Frontal cortex (tissue), 4 donors: ENCODE measurements around the gene MARCHF10. TPM values are rescaled to one million over a fixed set of nuclear protein-coding genes. Genes with fewer than 3 reads are reported as not detected.

Experiments
- DNase-seq, 2 donors: peaks; one replicate each; pipeline ENCODE4 v3.0.0; 2012; ENCODE audit warnings: low spot score in 2 of 2
- FAIRE-seq: peaks from 2 replicates; lab custom pipeline; 2012; peaks lifted over from hg19 to GRCh38; lab: Jason Lieb, UNC
- total RNA-seq: library from RNA; depleted of rRNA; stranded (reverse); fragments of >200 nt; gene quantifications from one replicate; pipeline ENCODE4 v1.2.3, GENCODE V29; 2014
- donor health status: control.
- donor health status: control.
- donor health status: control.

The MARCHF10 gene
- total RNA-seq, 1 donor from 2014 or later: 0.41 TPM

- no peak for DNase-seq
- no peak for FAIRE-seq
Measured at GRCh38 chr17:62673614-62674362, 134.3 kb downstream of the MARCHF10 start.

DNA sequence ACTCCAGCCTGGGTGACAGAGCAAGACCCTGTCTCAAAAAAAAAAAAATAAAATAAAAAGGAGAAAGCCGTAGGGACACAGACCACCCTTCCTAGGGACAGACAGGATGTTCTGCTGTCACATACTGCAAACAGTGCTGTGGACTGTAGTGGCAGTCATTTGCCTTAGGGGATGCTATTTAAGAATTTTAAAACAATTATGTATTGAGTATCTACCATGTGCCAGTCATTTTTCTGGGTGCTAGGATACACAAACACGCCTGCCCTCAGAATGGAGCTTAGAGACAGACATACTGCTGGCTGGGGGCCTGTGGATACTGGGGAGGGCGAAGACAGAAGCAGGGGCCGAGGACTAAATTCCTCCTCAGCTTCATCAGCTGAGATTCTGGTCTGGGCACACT, 135.2 kb downstream of the MARCHF10 start:
- DNase-seq (no peak), FAIRE-seq (no peak)

DNA sequence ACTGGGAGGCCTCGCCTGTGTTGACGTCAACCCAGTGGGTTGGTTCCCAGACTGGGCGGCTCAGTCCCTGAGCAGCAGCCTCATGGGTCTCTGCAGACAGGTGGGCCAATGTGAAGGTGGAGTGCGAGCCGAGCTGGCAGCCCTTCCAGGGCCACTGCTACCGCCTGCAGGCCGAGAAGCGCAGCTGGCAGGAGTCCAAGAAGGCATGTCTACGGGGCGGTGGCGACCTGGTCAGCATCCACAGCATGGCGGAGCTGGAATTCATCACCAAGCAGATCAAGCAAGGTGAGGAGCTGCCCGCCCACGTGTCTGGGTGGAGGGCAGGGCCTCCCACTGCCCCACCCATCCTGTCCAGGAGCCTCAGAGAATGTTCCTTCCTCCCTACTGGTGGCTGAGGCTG, 136.6 kb downstream of the MARCHF10 start:
- DNase-seq: no peak
- no peak for FAIRE-seq

DNA sequence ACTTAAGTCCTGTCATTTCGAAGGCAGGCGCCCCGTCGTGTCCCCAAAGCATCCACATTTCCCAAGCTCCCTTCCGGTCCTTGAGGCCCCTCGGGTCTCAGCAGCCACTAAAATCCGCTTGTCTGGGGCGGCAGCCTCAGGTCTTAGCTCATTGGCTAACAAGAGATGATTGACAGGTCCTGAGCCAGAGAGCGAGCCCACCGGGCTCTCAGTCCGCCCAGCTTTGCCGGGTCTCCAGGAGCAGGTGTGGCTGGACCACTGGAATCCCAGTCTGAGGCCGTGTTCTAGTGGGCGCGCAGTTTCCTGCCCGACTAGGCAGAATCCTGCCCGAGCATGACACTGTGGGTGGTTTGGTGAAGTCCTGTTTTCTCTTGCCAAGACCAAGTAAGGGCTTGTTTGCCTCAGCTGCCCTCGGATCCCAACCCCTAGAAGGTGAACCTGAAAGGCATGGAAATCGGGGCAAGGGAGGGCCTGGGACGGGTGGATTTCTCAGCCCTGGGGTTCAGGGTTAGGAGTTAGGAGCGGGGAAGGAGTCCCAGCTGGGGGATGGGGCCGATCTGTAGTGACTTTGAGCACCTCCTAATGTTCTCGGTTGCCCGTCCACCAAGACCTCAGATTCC, 137.8 kb downstream of the MARCHF10 start:
- DNase-seq: no peak
- no peak for FAIRE-seq

GRCh38 chr17:62668091-62668804, 139.9 kb downstream of the MARCHF10 start:
- DNase-seq: no peak
- no peak for FAIRE-seq

DNA sequence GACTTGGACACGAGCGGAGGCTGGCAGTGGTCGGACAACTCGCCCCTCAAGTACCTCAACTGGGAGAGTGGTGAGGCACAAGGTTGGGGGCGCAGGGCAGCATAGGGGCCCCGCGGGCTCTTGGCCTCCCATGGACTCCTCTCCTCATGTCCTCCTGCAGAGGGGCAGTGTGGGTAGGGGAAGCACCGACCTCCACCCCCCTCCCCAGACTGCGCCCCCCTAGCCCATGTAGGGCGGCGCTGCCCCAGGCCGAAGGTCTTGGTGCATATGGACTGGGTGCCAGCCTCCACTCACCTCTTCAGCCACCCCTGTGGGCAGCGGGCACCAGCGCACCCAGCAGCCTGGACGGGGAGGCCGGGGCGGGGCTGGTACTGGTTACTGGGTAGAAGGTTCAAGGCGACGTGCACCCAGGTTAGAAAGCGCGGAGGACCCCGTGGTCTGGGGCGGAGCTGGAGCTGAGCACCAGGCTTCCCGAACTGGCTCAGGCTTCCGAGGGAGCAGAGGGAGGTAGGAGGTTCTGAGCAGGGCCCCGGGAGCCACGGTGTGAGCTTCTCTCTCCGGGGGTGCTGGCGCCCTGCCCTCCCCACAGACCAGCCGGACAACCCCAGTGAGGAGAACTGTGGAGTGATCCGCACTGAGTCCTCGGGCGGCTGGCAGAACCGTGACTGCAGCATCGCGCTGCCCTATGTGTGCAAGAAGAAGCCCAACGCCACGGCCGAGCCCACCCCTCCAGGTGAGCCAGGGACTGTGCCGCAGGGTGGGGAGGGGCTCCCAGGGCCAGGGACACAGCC, 141.1 kb downstream of the MARCHF10 start:
- FAIRE-seq (no peak), DNase-seq (peak in 1 of 2 donors; percentile 8)

- DNase-seq (peak in 1 of 2 donors; percentile 8), FAIRE-seq (no peak)
Measured at GRCh38 chr17:62666061-62666800, 141.9 kb downstream of the MARCHF10 start.

DNA sequence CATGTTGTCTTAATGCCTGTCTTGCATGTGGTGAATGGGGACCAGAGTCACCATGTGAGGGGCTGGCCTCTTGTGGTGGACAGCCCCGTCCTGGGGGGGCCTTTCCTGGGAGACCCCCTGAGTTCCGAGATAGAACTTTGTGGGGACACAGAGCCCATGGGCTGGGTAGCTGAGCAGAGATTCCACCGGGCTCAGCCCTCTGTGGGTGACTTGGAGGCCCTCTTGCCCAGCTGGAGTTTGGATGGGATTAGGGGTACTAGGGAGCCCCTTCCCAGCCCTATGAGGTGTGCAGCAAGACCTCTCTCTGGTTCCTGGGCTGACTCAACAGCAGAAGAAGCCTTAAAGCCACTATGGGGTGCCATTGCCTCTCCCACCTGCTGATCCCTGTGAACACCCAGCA, 142.5 kb downstream of the MARCHF10 start:
- FAIRE-seq (no peak), DNase-seq (peak in 1 of 2 donors; percentile 7)

DNA sequence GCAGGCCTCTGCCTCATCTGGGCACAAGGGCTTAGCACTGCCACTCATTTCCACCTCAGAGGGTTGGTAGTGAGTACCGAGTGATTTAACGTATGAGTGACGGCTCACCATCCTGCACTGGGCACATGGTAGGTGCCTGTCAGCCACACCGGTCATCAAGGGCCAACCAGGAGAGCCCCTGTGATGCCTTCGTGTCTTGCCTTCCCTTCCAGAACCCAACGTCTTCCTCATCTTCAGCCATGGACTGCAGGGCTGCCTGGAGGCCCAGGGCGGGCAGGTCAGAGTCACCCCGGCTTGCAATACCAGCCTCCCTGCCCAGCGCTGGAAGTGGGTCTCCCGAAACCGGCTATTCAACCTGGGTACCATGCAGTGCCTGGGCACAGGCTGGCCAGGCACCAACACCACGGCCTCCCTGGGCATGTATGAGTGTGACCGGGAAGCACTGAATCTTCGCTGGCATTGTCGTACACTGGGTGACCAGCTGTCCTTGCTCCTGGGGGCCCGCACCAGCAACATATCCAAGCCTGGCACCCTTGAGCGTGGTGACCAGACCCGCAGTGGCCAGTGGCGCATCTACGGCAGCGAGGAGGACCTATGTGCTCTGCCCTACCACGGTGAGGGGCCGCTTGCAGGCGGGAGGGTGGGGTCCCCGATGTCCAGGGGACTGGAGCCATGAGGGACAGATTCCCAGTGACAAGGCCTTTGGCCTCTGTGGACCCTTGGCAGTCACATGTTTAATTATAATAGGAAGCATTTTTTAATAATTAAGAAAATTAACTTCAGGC, 143.6 kb downstream of the MARCHF10 start:
- DNase-seq (peak in 1 of 2 donors; percentile 7), FAIRE-seq (no peak)

- DNase-seq (no peak), FAIRE-seq (no peak)
Measured at GRCh38 chr17:62663304-62663703, 144.8 kb downstream of the MARCHF10 start.

DNA sequence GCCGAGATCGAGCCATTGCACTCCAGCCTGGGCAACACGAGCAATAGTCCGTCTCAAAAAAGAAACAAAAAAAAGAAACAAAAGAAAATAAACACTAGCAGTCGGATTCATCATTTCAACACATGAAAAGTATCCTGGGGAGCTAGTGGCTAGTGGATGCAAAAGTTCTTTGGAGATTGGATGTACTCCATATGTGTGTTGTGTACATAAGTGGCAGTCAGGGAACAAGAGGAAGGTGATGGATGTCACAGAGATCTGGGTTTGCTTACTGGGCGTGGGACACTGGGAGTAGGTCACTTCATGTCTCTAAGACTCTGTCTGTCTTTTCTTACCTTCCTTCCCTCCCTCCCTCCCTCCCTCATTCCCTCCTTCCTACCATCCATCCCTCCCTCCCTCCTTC, 145.3 kb downstream of the MARCHF10 start:
- DNase-seq (peak in 1 of 2 donors; percentile 15), FAIRE-seq (no peak)

DNA sequence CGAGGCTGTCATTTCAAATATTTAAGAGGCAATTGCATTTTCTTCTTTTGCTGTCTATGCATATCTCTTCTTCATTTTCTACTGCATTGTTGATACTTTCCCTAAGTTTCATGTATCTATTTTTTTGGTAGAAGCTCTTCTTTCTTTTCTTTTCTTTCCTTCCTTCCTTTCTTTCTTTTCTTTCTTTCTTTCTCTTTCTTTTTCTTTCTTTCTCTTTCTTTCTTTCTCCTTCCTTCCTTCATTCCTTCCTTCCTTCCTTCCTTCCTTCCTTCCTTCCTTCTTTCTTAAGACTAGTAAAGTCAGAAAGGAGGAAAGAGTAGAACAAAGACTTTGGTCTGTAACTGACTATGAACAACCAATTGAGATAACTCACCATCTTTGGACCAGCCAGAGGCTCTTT, 146.8 kb downstream of the MARCHF10 start:
- FAIRE-seq: no peak
- DNase-seq: no peak

DNA sequence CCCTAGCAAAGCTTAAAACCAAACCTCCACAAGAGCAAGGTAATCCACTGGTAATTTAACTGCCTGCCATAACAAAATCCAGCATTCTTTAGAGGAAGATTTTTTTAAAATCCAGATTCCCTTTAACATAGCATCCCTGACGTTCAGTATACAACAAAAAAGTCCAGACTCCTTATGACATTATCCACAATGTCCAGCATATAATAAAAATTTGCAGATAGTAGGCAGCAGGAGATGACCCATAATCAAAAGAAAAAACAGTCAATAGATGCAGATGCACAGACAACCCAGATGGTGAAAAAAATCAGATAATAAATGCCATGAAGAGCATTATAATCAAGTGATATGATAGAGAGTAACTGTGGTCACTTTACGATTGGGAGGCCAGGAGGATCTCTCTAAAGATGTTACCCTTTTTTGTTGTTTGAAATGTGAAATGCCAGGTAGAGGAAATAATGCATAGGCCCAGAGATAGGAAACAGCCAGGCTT, 147.4 kb downstream of the MARCHF10 start:
- no peak for FAIRE-seq
- no peak for DNase-seq

DNA sequence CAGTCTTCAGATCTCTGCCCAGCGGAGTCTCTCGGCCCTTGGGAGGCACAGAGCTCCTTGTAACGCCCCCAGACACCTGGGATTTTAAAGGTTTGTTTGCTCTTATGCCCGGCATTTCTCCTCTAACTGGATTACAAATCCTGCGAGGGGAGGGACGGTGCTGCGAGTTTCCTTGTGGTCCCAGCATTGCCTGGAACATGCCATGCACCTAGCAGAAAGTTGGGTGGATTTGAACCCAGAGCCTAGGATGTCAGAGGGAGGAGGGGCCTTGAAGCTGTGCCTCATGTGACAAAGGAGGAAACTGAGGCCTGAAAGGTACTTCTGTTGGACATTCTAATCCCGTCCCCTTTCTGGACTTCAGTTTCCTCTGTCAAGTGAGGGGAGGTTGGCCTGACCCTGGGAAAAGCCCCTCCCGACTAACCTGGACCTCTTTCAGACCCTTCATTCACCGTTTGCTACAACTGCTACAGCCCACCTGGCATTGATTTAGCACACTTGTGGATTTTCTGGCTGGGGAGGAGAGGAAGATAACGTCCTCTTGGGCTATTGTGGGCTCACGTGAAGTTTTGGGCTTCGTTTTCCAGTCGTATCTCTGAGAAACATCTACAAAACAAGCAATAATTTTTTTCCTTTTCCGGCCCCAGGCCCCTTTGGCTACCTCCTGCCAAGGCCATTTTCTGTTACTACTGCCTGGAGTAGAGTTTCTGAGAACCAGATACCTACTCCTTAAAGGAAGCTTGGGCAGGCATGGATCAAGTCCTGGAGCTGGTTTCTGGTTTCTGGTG, 149.8 kb downstream of the MARCHF10 start:
- FAIRE-seq: no peak
- DNase-seq: no peak

DNA sequence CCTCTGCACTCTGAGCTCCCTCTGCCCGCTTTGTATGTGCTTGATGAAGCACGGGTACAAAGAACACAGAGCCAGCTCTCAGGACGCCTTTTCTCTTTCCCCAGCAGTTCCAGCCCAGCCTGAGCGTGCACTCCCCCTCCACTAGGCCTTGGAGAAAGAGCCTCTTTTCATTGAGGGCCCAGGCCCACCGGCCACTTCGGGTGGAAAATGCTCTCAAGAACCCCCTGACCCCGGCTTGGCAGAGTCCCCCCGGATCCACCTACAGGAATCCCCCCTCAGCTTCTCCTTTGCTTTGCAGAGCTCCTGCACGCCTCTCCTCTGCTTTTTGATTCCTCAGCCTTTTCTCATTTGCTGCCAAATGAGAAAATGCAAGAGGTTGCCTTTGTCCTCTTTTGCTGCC, 150.4 kb downstream of the MARCHF10 start:
- FAIRE-seq: no peak
- DNase-seq: peak; percentile 8 to 29

- DNase-seq (no peak), FAIRE-seq (no peak)
Measured at GRCh38 chr17:62657145-62657665, 150.9 kb downstream of the MARCHF10 start.

- FAIRE-seq (no peak), DNase-seq (peak in 1 of 2 donors; percentile 5)
Measured at GRCh38 chr17:62656446-62656845, 151.7 kb downstream of the MARCHF10 start.

DNA sequence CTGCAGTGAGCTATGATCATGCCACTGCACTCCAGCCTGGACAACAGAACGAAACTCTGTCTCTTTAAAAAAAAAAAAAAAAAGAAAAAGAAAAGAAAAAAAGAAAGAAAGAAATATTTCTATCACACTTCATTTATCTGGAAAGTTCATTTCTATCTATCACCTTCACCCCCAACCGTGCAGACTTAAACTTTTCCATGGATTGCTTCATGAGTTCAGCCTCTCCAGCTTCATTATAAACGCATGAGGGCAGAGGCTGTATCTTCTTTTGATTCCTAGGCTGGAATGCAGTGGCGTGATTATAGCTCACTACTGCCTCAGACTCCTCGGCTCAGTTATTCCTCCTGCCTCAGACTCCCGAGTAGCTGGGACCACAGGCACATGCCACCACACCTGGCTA, 152.5 kb downstream of the MARCHF10 start:
- FAIRE-seq: no peak

More for the DNA sequence above, 152.5 kb downstream of the MARCHF10 start:
- no peak for DNase-seq
